ENCODE data around the gene ZCCHC7. TPM values are rescaled to one million over a fixed set of nuclear protein-coding genes. Genes with fewer than 3 reads are reported as not detected.
A peak's percentile ranks its signal among the peaks of the same experiment; 100 is the strongest.

ZCCHC7 gene
- total and polyA plus RNA-seq, 10 of the 15 experiments (the other 5 are each of a cell fraction or from before 2014, with no cell fraction given): 42.9 to 178 (median 53.3) TPM

GRCh38 chr9:37370968-37371563 lies 250.7 kb downstream of the ZCCHC7 start:
- POLR2A ChIA-PET: interaction anchor here (0.5 to 11.3 kb wide), 11 partner anchors 11 to 492 kb away, joined by 3 to 212 read pairs (median 3); no protein-coding TSS in a partner anchor
- H3K4me2 ChIP-seq (ENCODE audit: control insufficient read depth, insufficient read depth): peak overlapping the region; percentile 87
- TF ChIP-seq SP1 (IDR thresholded peaks at IDR 0.05; ENCODE audit: low read depth, low read length) (peak; percentile 61), ZBTB40 (IDR thresholded peaks at IDR 0.05; ENCODE audit: borderline replicate concordance) (no peak), IRF5 (IDR thresholded peaks at IDR 0.05; ENCODE audit: borderline replicate concordance) (no peak), SPI1 (IDR thresholded peaks at IDR 0.05; ENCODE audit: borderline replicate concordance, insufficient read depth, low read depth, low read length) (peak; percentile 38), ATF2 (IDR thresholded peaks at IDR 0.05; ENCODE audit: low read length) (no peak), PKNOX1 (IDR thresholded peaks at IDR 0.05) (no peak; the same call in 1 of the 2 replicates), ZNF687 (IDR thresholded peaks at IDR 0.05) (no peak; the same call in 1 of the 2 replicates)

More at GRCh38 chr9:37370968-37371563, 250.7 kb downstream of the ZCCHC7 start:
- ATAC-seq (peak; percentile 81), DNase-seq (ENCODE audit: low read depth, low spot score) (peak; percentile 98), FAIRE-seq (peak; percentile 86)
- Histone ChIP-seq H4K20me1 (ENCODE audit: control insufficient read depth, insufficient read depth) (no peaks in the 10 kb centered on the region), H3K4me1 (ENCODE audit: control insufficient read depth, insufficient read depth, low read length) (peaks cover 75% of the 10 kb centered on the region), H3K79me2 (ENCODE audit: control insufficient read depth, insufficient read depth, low read length) (peaks cover 11% of the 10 kb centered on the region), H3K27me3 (replicated peaks in 1 of 2; ENCODE audit: control insufficient read depth in 2 of 2, insufficient read depth in 2 of 2, low read length in 1 of 2) (no peaks in the 10 kb centered on the region), H2AFZ (ENCODE audit: control insufficient read depth, low read depth, low read length) (no peak overlapping the region), H3K9me3 (replicated peaks; ENCODE audit: control insufficient read depth, insufficient read depth, low read length) (no peaks in the 10 kb centered on the region), H3K9ac (ENCODE audit: control insufficient read depth, insufficient read depth, low read length) (peak overlapping the region; percentile 83), H3K4me3 (no peak overlapping the region), H3K27ac (ENCODE audit: control insufficient read depth, insufficient read depth) (peak overlapping the region; percentile 97), H3K36me3 (ENCODE audit: control insufficient read depth in 2 of 2, insufficient read depth in 2 of 2, low read length in 1 of 2) (no peaks in the 10 kb centered on the region)
- WGBS (ENCODE audit: insufficient coverage, insufficient replicate concordance, low lambda C conversion rate, missing lambda C conversion rate): 0% methylated on average over 5 of the region's 5 CpGs
- in situ Hi-C loops (cut with MboI): no loop called here
- intact Hi-C loops (cut with micrococcal nuclease; ENCODE audit: unreplicated experiment): loop anchor here (1.0 to 10.0 kb wide), 7 partner anchors 11 to 376 kb away; no protein-coding TSS in a partner anchor
- RAD21 ChIA-PET (ENCODE audit: unreplicated experiment): interaction anchor here (0.6 to 11.6 kb wide), 11 partner anchors 10 to 53 kb away, joined by 3 to 126 read pairs (median 4); no protein-coding TSS in a partner anchor
- BruUV-seq (replicated peaks): no TSS peak
- CTCF ChIA-PET: interaction anchor here (0.9 to 13.2 kb wide), 8 partner anchors 12 to 498 kb away, joined by 3 to 220 read pairs (median 7); no protein-coding TSS in a partner anchor
- SMC1A ChIA-PET (ENCODE audit: uncharacterized antibody, unreplicated experiment): interaction anchor here (0.8 to 4.0 kb wide), 19 partner anchors 11 to 378 kb away, joined by 3 to 40 read pairs (median 5); no protein-coding TSS in a partner anchor

Data from GM12878 (cell line).